ENCODE measurements around the gene LECT2. TPM values are rescaled to one million over a fixed set of nuclear protein-coding genes. Genes with fewer than 3 reads are reported as not detected.

The LECT2 gene
- total RNA-seq, 1 experiment from 2014 or later, result not detected

GRCh38 chr5:135991429-135991828 lies 36.6 kb upstream of the LECT2 start:
- Mint-ChIP-seq H3K4me1 (ENCODE audit: low read depth, unreplicated experiment) (peaks cover 18% of the 10 kb centered on the region), H3K36me3 (ENCODE audit: insufficient read depth, unreplicated experiment) (no peaks in the 10 kb centered on the region), H3K9me3 (ENCODE audit: low read depth, unreplicated experiment) (no peaks in the 10 kb centered on the region), H3K27ac (ENCODE audit: unreplicated experiment) (no peak overlapping the region), H3K4me3 (ENCODE audit: low read depth, unreplicated experiment) (no peak overlapping the region), H3K27me3 (ENCODE audit: unreplicated experiment) (no peaks in the 10 kb centered on the region)
- intact Hi-C loops (cut with micrococcal nuclease; ENCODE audit: unreplicated experiment), result no loop called here
- no peak for DNase-seq
- TF ChIP-seq CTCF (IDR thresholded peaks at IDR 0.05; ENCODE audit: unreplicated experiment), result no peak
- no TSS peak for BruUV-seq (replicated peaks)
- CTCF ChIA-PET, result no interaction called here

DNA sequence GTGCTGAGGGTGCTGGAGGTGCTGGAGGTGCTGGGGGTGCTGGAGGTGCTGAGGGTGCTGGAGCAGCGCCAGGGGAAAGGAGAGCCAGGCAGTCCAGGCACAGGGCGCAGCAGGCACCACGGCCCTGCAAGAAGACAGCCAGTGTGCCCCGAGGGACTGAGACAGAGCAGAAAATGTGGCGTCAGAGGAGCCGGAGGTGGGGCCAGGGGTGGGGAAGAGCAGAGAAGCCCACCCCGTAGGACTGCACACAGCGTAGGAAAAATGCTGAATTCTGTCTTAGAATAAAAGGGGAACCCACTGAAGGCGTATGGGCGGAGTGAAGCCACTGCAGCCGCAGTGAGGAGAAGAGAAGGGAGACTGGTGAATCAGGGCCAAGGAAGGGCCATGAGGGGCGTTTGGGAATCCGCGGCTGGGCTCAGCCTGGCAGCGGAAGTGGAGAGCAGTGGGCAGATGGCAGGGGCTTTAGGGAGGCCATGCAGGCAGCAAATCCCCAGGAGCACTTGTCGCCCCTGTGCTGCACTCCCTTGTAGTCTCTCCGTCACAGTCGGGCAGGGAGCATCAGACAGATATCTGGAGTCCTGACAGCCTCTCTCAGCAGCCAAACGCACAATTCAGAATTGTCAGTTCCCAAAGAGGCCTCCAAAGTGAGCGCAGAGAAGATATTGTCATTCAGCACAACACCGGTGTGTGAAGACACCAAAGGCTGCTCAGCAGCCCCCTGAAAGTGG lies 35.9 kb upstream of the LECT2 start:
- CTCF ChIA-PET, result interaction anchor here (1.0 kb wide), 1 partner anchor 9 kb away, joined by 3 read pairs; no protein-coding TSS in a partner anchor
- no peaks in the 10 kb centered on the region for H3K36me3 Mint-ChIP-seq (ENCODE audit: insufficient read depth, unreplicated experiment)
- H3K27ac Mint-ChIP-seq (ENCODE audit: unreplicated experiment), result no peak overlapping the region
- H3K4me1 Mint-ChIP-seq (ENCODE audit: low read depth, unreplicated experiment), result peaks cover 18% of the 10 kb centered on the region
- H3K27me3 Mint-ChIP-seq (ENCODE audit: unreplicated experiment), result no peaks in the 10 kb centered on the region
- no peak for TF ChIP-seq CTCF (IDR thresholded peaks at IDR 0.05; ENCODE audit: unreplicated experiment)
- no peaks in the 10 kb centered on the region for H3K9me3 Mint-ChIP-seq (ENCODE audit: low read depth, unreplicated experiment)
- no peak for DNase-seq
- BruUV-seq (replicated peaks), result no TSS peak
- intact Hi-C loops (cut with micrococcal nuclease; ENCODE audit: unreplicated experiment), result no loop called here
- H3K4me3 Mint-ChIP-seq (ENCODE audit: low read depth, unreplicated experiment), result no peak overlapping the region

DNA sequence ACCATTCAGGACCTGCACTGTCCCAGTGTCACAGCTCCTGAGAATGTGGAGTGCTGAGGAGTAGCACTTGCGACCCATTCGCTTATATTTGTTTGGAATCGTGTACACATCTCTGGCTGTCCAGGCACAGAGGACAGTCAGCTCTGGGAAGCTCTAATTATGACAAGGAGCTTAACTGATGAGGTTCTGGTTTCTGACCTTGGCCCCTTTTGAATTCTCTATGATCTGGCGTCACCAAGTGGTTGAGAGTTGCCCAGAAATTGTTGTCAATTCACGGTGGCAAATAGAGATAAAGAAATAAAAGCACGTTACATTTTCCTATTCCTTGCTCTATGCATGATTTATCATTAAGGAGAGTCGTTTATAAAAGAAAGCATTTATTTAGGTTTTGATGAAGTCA lies 34.9 kb upstream of the LECT2 start:
- H3K27ac Mint-ChIP-seq (ENCODE audit: unreplicated experiment), result no peak overlapping the region
- H3K27me3 Mint-ChIP-seq (ENCODE audit: unreplicated experiment), result no peaks in the 10 kb centered on the region

DNA sequence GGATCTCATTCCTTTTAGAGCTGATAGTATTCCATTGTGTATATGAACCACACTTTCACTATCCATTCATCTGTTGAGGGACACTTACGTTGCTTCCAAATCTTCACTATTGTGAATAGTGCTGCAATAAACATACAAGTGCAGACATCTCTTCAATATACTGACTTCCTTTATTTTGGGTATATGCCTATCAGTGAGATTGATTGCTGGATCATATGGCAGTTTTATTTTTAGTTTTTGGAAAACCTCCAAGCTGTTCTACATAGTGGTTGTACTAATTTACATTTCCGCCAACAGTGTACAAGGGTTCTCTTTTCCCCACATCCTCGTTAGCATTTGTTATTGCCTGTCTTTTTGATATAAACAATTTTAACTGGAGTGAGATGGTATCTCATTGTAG lies 33.8 kb upstream of the LECT2 start:
- H3K36me3 Mint-ChIP-seq (ENCODE audit: insufficient read depth, unreplicated experiment), result no peaks in the 10 kb centered on the region
- CTCF ChIA-PET, result no interaction called here
- H3K4me3 Mint-ChIP-seq (ENCODE audit: low read depth, unreplicated experiment), result no peak overlapping the region
- no peak overlapping the region for H3K27ac Mint-ChIP-seq (ENCODE audit: unreplicated experiment)
- H3K27me3 Mint-ChIP-seq (ENCODE audit: unreplicated experiment), result no peaks in the 10 kb centered on the region
- intact Hi-C loops (cut with micrococcal nuclease; ENCODE audit: unreplicated experiment), result no loop called here
- BruUV-seq (replicated peaks), result no TSS peak
- no peak for DNase-seq
- no peaks in the 10 kb centered on the region for H3K9me3 Mint-ChIP-seq (ENCODE audit: low read depth, unreplicated experiment)
- TF ChIP-seq CTCF (IDR thresholded peaks at IDR 0.05; ENCODE audit: unreplicated experiment), result no peak
- peaks cover 3% of the 10 kb centered on the region for H3K4me1 Mint-ChIP-seq (ENCODE audit: low read depth, unreplicated experiment)

More for the DNA sequence above, 34.9 kb upstream of the LECT2 start:
- DNase-seq, result no peak
- Mint-ChIP-seq H3K9me3 (ENCODE audit: low read depth, unreplicated experiment) (no peaks in the 10 kb centered on the region), H3K4me1 (ENCODE audit: low read depth, unreplicated experiment) (peaks cover 14% of the 10 kb centered on the region), H3K36me3 (ENCODE audit: insufficient read depth, unreplicated experiment) (no peaks in the 10 kb centered on the region), H3K4me3 (ENCODE audit: low read depth, unreplicated experiment) (no peak overlapping the region)
- no TSS peak for BruUV-seq (replicated peaks)
- intact Hi-C loops (cut with micrococcal nuclease; ENCODE audit: unreplicated experiment), result no loop called here
- CTCF ChIA-PET, result interaction anchor here (1.0 kb wide), 1 partner anchor 10 kb away, joined by 3 read pairs; no protein-coding TSS in a partner anchor
- TF ChIP-seq CTCF (IDR thresholded peaks at IDR 0.05; ENCODE audit: unreplicated experiment), result no peak

All from Calu3 (cell line).